Thoracic aorta (tissue), 2 donors: Measurements from ENCODE around the gene KIF21B. TPM values are rescaled to one million over a fixed set of nuclear protein-coding genes. Genes with fewer than 3 reads are reported as not detected.

ENCODE experiments used
- ATAC-seq: fragments of 150-250 bp; one replicate; pipeline ENCODE4 v1.8.0; 2017; ENCODE audit warnings: low read depth; ENCODE audit not compliant: insufficient number of reproducible peaks, low FRiP score
- DNase-seq: peaks from one replicate; pipeline ENCODE4 v3.0.0-alpha.2; 2020; ENCODE audit warnings: low spot score
- H3K27ac ChIP-seq, 2 donors: fragments of 200-600 bp; sonication (generic); 1 replicate in 1 of 2; 2 replicates in 1 of 2; pipeline ENCODE4 v1.5.1; 2016; ENCODE audit warnings: mild to moderate bottlenecking in 2 of 2, moderate library complexity in 2 of 2
- H3K27me3 ChIP-seq: fragments of 200-600 bp; sonication (generic); replicated peaks from 2 replicates; pipeline ENCODE4 v1.6.0; 2016; ENCODE audit warnings: mild to moderate bottlenecking; ENCODE audit not compliant: insufficient read depth
- H3K36me3 ChIP-seq: fragments of 200-600 bp; sonication (generic); one replicate; pipeline ENCODE4 v1.5.1; 2016
- H3K4me1 ChIP-seq, 2 donors: fragments of 200-600 bp; sonication (generic); 1 replicate in 1 of 2; 2 replicates in 1 of 2; pipeline versions ENCODE4 v1.5.1 to v1.6.0; 2016; ENCODE audit warnings: low read depth in 2 of 2, mild to moderate bottlenecking in 1 of 2; ENCODE audit not compliant: control insufficient read depth in 1 of 2
- H3K4me3 ChIP-seq: fragments of 200-600 bp; sonication (generic); 2 replicates; pipeline ENCODE4 v1.5.1; 2016; ENCODE audit warnings: mild to moderate bottlenecking
- H3K9me3 ChIP-seq: fragments of 200-600 bp; sonication (generic); 2 replicates; pipeline ENCODE4 v1.5.1; 2016
- total RNA-seq, 2 donors: library from RNA; depleted of rRNA; stranded (reverse); fragments of >200 nt; gene quantifications; one replicate each; pipeline versions ENCODE4 v1.1.0 to v1.2.3, GENCODE V29; 2016
- TF ChIP-seq, protein P1 (sequence below): fragments of 200-600 bp; sonication (generic); IDR thresholded peaks from one replicate; pipeline ENCODE4 v1.5.1; 2019; ENCODE audit warnings: antibody characterized with exemption

The KIF21B gene
- total RNA-seq, 2 donors from 2014 or later: 4.2 to 4.7 TPM

DNA sequence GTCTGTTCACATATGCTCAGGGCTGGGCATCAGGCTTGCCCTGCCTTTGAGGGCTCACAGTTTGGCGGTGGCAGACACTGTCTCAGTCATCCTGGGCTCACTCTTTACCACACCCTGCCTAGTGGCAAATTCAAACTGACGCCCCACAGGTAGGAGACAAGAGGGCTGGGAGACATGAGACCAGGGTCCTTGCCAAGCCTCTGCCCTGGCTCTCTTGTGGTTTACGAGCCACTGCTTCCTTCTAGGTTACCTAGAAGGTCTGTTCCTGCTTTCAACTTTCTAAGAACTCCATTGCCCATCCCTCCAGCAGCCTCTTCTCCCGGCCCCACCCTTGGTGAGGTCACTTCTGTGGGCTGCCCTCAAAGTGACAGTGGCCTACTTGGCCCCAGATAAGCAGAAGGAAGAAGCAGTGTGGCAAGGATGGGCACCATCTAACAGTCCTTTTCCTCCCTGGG lies 10.5 kb downstream of the KIF21B start:
- peaks cover 8 to 11% of the 10 kb centered on the region in 2 donors for H3K4me1 ChIP-seq
- TF ChIP-seq, protein P1, sequence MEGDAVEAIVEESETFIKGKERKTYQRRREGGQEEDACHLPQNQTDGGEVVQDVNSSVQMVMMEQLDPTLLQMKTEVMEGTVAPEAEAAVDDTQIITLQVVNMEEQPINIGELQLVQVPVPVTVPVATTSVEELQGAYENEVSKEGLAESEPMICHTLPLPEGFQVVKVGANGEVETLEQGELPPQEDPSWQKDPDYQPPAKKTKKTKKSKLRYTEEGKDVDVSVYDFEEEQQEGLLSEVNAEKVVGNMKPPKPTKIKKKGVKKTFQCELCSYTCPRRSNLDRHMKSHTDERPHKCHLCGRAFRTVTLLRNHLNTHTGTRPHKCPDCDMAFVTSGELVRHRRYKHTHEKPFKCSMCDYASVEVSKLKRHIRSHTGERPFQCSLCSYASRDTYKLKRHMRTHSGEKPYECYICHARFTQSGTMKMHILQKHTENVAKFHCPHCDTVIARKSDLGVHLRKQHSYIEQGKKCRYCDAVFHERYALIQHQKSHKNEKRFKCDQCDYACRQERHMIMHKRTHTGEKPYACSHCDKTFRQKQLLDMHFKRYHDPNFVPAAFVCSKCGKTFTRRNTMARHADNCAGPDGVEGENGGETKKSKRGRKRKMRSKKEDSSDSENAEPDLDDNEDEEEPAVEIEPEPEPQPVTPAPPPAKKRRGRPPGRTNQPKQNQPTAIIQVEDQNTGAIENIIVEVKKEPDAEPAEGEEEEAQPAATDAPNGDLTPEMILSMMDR: no peak
- H3K9me3 ChIP-seq: no peaks in the 10 kb centered on the region
- no peak for ATAC-seq
- H3K27ac ChIP-seq: no peak overlapping the region
- no peaks in the 10 kb centered on the region for H3K27me3 ChIP-seq
- H3K36me3 ChIP-seq: no peaks in the 10 kb centered on the region
- no peak for DNase-seq
- no peak overlapping the region for H3K4me3 ChIP-seq

- H3K4me1 ChIP-seq: peaks cover 8 to 11% of the 10 kb centered on the region in 2 donors
- H3K27ac ChIP-seq: no peak overlapping the region
- no peaks in the 10 kb centered on the region for H3K36me3 ChIP-seq
- H3K9me3 ChIP-seq: no peaks in the 10 kb centered on the region
- ATAC-seq (no peak), DNase-seq (no peak)
- TF ChIP-seq, protein P1: no peak
- no peaks in the 10 kb centered on the region for H3K27me3 ChIP-seq
- H3K4me3 ChIP-seq: no peak overlapping the region
These were observed 11.9 kb downstream of the KIF21B start for GRCh38 chr1:201011616-201012015.

- ATAC-seq: no peak
- TF ChIP-seq, protein P1: no peak
These were observed 13.4 kb downstream of the KIF21B start for GRCh38 chr1:201009962-201010645.

DNA sequence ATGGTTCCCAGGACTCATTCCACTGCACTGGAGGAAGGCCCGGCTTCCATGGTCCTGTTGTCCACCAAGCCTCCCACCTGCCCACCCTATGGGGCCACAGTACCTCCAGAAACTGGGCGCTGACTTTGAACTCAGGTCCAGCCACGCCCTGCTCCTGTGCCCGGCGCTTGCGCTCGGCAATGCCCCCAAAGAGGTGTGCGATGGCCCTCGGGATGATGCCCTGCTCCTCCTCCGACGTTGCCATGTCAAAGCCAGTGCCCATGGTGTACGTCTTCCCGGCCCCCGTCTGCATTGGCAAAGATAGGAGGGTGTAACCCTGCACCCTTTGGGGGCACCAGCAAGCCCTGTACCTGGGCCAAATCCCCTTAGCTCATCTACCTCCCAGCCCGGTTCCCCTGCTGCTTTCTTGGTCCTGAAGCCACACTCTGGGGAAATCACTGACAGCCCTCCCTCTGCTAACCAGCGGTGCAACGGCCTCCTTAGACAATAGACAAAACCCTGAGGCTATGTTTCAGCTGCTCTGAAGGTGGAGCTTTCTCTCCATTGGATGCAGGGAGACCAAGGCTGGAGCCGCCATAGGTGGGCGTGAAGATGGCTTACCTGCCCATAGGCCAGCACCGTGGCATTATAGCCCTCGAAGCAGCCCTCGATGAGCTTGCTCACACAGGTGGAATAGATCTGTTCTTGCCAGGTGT lies 14.7 kb downstream of the KIF21B start:
- ATAC-seq (no peak), DNase-seq (no peak)
- Histone ChIP-seq H3K4me1 (no peaks in the 10 kb centered on the region), H3K36me3 (no peaks in the 10 kb centered on the region), H3K9me3 (no peaks in the 10 kb centered on the region), H3K27ac (no peak overlapping the region), H3K4me3 (no peak overlapping the region), H3K27me3 (no peaks in the 10 kb centered on the region)
- TF ChIP-seq, protein P1: no peak

More at GRCh38 chr1:201009962-201010645, 13.4 kb downstream of the KIF21B start:
- Histone ChIP-seq H3K36me3 (no peaks in the 10 kb centered on the region), H3K27me3 (no peaks in the 10 kb centered on the region), H3K4me3 (no peak overlapping the region), H3K27ac (no peak overlapping the region), H3K4me1 (peaks cover 0 to 4% of the 10 kb centered on the region in 2 donors), H3K9me3 (no peaks in the 10 kb centered on the region)
- no peak for DNase-seq

DNA sequence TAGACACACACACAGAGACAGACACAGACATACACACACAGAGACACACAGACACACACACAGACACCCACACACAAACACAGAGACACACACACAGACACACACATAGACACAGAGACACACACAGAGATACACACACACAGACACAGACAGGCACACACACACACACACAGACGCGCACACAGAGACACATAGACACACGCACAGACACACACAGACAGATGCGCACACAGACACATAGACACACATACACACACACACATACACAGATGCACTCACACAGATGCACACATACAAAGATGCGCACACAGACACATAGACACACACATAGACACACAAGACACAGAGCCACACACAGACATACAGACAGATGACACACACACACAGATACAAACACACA lies 16.0 kb downstream of the KIF21B start:
- no peaks in the 10 kb centered on the region for H3K36me3 ChIP-seq
- ATAC-seq (no peak), DNase-seq (no peak)
- no peaks in the 10 kb centered on the region for H3K9me3 ChIP-seq
- no peaks in the 10 kb centered on the region for H3K27me3 ChIP-seq
- no peaks in the 10 kb centered on the region for H3K4me1 ChIP-seq
- H3K4me3 ChIP-seq: no peak overlapping the region
- H3K27ac ChIP-seq: no peak overlapping the region
- TF ChIP-seq, protein P1: no peak
